IMR-90 (cell line): ENCODE data around the gene BRPF3. TPM values are rescaled to one million over a fixed set of nuclear protein-coding genes. Genes with fewer than 3 reads are reported as not detected.

Source experiments
- ATAC-seq: fragments of 200-7000 bp; cut with Tn5 transposase; 2 replicates; pipeline ENCODE4 v1.9.1; 2020; ENCODE audit warnings: low read depth, mild to moderate bottlenecking, moderate library complexity
- BruUV-seq: library from RNA; stranded (reverse); fragments of 400-500 nt; replicated peaks from 2 replicates; lab custom pipeline; 2021; lab: Mats Ljungman, UMichigan
- CTCF ChIA-PET: fragments of 300-600 bp; formaldehyde crosslinking; extraction: SDS; loops from one replicate; lab custom pipeline; 2021; ENCODE audit warnings: antibody characterized with exemption; lab: Yijun Ruan, JAX
- POLR2A ChIA-PET: fragments of 300-600 bp; sonication (Branson Sonifier 250); formaldehyde crosslinking; loops from one replicate; lab custom pipeline; 2022; ENCODE audit warnings: antibody characterized with exemption; ENCODE audit not compliant: unreplicated experiment; lab: Charles Lee
- DNase-seq: peaks from one replicate; pipeline ENCODE4 v3.0.0; 2013
- H2AFZ ChIP-seq: replicated peaks from 2 replicates; pipeline ENCODE3; 2013; ENCODE audit warnings: low read length, mild to moderate bottlenecking; ENCODE audit not compliant: poor library complexity
- H2AK5ac ChIP-seq: 2 replicates; pipeline ENCODE4 v1.6.1; 2013; ENCODE audit warnings: low read depth, low read length, inconsistent platforms
- H2AK9ac ChIP-seq: replicated peaks from 2 replicates; pipeline ENCODE3; 2013; ENCODE audit warnings: mild to moderate bottlenecking, low read depth, low read length, moderate library complexity; ENCODE audit not compliant: poor library complexity
- H2BK120ac ChIP-seq: 2 replicates; pipeline ENCODE4 v1.6.1; 2013; ENCODE audit warnings: low read depth, low read length, inconsistent platforms
- H2BK15ac ChIP-seq: 3 replicates; pipeline ENCODE4 v1.6.1; 2013; ENCODE audit warnings: low read depth, low read length, inconsistent platforms
- H2BK20ac ChIP-seq: 2 replicates; pipeline ENCODE4 v1.6.1; 2013; ENCODE audit warnings: low read depth, mild to moderate bottlenecking, inconsistent platforms, low read length, moderate library complexity
- H2BK5ac ChIP-seq: 2 replicates; pipeline ENCODE4 v1.6.1; 2013; ENCODE audit warnings: mild to moderate bottlenecking, low read depth, low read length, inconsistent platforms; ENCODE audit not compliant: poor library complexity, severe bottlenecking
- H3K14ac ChIP-seq: replicated peaks from 2 replicates; pipeline ENCODE4 v1.6.1; 2013; ENCODE audit warnings: low read depth, low read length, inconsistent platforms
- H3K18ac ChIP-seq: 2 replicates; pipeline ENCODE4 v1.6.1; 2013; ENCODE audit warnings: low read depth, low read length, control low read depth
- H3K23ac ChIP-seq: 2 replicates; pipeline ENCODE4 v1.6.1; 2013; ENCODE audit warnings: low read depth, low read length, inconsistent platforms
- H3K27ac ChIP-seq: 2 replicates; pipeline ENCODE4 v1.5.1; 2013; ENCODE audit warnings: mild to moderate bottlenecking, control low read depth, low read length; ENCODE audit not compliant: insufficient read depth
- H3K27me3 ChIP-seq: 2 replicates; pipeline ENCODE4 v1.6.1; 2013; ENCODE audit warnings: low read length; ENCODE audit not compliant: control insufficient read depth, insufficient read depth
- H3K36me3 ChIP-seq: 2 replicates; pipeline ENCODE4 v1.6.1; 2013; ENCODE audit warnings: low read length, mixed read lengths; ENCODE audit not compliant: control insufficient read depth, insufficient read depth
- H3K4ac ChIP-seq: 2 replicates; pipeline ENCODE4 v1.6.1; 2013; ENCODE audit warnings: low read depth, low read length, inconsistent platforms
- H3K4me1 ChIP-seq: 2 replicates; pipeline ENCODE4 v1.6.1; 2013; ENCODE audit warnings: low read length, mixed read lengths; ENCODE audit not compliant: control insufficient read depth, insufficient read depth
- H3K4me2 ChIP-seq: 2 replicates; pipeline ENCODE4 v1.6.1; 2013; ENCODE audit warnings: low read depth, mild to moderate bottlenecking, control low read depth, low read length, moderate library complexity
- H3K4me3 ChIP-seq: 2 replicates; pipeline ENCODE4 v1.5.1; 2013; ENCODE audit warnings: low read depth, mild to moderate bottlenecking, control low read depth, low read length, moderate library complexity; ENCODE audit not compliant: insufficient read depth
- H3K56ac ChIP-seq: 2 replicates; pipeline ENCODE4 v1.6.1; 2013; ENCODE audit warnings: low read length, inconsistent platforms; ENCODE audit not compliant: insufficient read depth; ENCODE audit errors: extremely low read depth
- H3K79me1 ChIP-seq, 2 experiments: 2 replicates each; pipeline ENCODE4 v1.6.1; 2013; ENCODE audit warnings: low read length in 2 of 2, inconsistent platforms in 1 of 2, low read depth in 1 of 2
- H3K9ac ChIP-seq: 2 replicates; pipeline ENCODE4 v1.6.1; 2013; ENCODE audit warnings: low read depth, low read length, control low read depth
- H3K9me1 ChIP-seq: 2 replicates; pipeline ENCODE4 v1.6.1; 2013; ENCODE audit warnings: low read length, inconsistent platforms; ENCODE audit not compliant: insufficient read depth
- H3K9me3 ChIP-seq: 2 replicates; pipeline ENCODE4 v1.6.1; 2013; ENCODE audit warnings: low read length; ENCODE audit not compliant: control insufficient read depth, insufficient read depth
- H4K20me1 ChIP-seq: 2 replicates; pipeline ENCODE4 v1.6.1; 2013; ENCODE audit warnings: low read length, inconsistent platforms; ENCODE audit not compliant: insufficient read depth
- H4K5ac ChIP-seq: 2 replicates; pipeline ENCODE4 v1.6.1; 2013; ENCODE audit warnings: mild to moderate bottlenecking, low read depth, low read length, control low read depth
- H4K8ac ChIP-seq, 2 experiments: 2 replicates each; pipeline ENCODE4 v1.6.1; 2013; ENCODE audit warnings: low read depth in 2 of 2, low read length in 2 of 2, control low read depth in 1 of 2, inconsistent platforms in 1 of 2
- H4K91ac ChIP-seq: 2 replicates; pipeline ENCODE4 v1.6.1; 2013; ENCODE audit warnings: low read depth, low read length, inconsistent platforms; ENCODE audit not compliant: insufficient read depth
- BHLHE40 ChIP-seq: fragments of 150-350 bp; IDR thresholded peaks from 2 replicates; pipeline ENCODE4 v1.6.1; 2016; ENCODE audit warnings: mild to moderate bottlenecking, low read depth, low read length
- CEBPB ChIP-seq: IDR thresholded peaks from 2 replicates; pipeline ENCODE4 v1.6.1; 2012; ENCODE audit warnings: low read depth, low read length, improper control_type of control experiment
- CHD1 ChIP-seq: IDR thresholded peaks from 2 replicates; pipeline ENCODE4 v1.6.1; 2012; ENCODE audit warnings: low read depth, low read length, improper control_type of control experiment
- FOS ChIP-seq: fragments of 150-350 bp; IDR thresholded peaks from 2 replicates; pipeline ENCODE4 v1.6.1; 2016; ENCODE audit warnings: low read depth, low read length
- MAFK ChIP-seq: IDR thresholded peaks from 2 replicates; pipeline ENCODE4 v1.6.1; 2012; ENCODE audit warnings: low read depth, low read length, improper control_type of control experiment
- RCOR1 ChIP-seq: IDR thresholded peaks from 2 replicates; pipeline ENCODE4 v1.6.1; 2012; ENCODE audit warnings: mild to moderate bottlenecking, low read length, improper control_type of control experiment; ENCODE audit not compliant: insufficient replicate concordance
- SMC3 ChIP-seq: fragments of 150-350 bp; IDR thresholded peaks from 2 replicates; pipeline ENCODE4 v1.6.1; 2016; ENCODE audit warnings: low read depth, mild to moderate bottlenecking, antibody characterized with exemption, low read length, moderate library complexity
- USF2 ChIP-seq: fragments of 150-350 bp; IDR thresholded peaks from 2 replicates; pipeline ENCODE4 v1.6.1; 2017; ENCODE audit warnings: mild to moderate bottlenecking, antibody characterized with exemption, low read length, low read depth
- WGBS, 2 experiments: methylation state at CpG; one replicate each; pipeline versions ENCODE4 v1.1.5 to v1.1.7; 2013; ENCODE audit warnings: missing lambda C conversion rate in 2 of 2; ENCODE audit not compliant: insufficient read length in 1 of 2; ENCODE audit errors: extremely low coverage in 2 of 2; 5-methylcytosine and 5-hydroxymethylcytosine counted together
- dilution Hi-C: fragments of 300-500 bp; cut with HindIII; formaldehyde crosslinking; loops from one replicate; pipeline ENCODE4 v1.14.3; 2018; ENCODE audit warnings: low sequenced_read_pairs; ENCODE audit not compliant: unreplicated experiment
- in situ Hi-C: fragments of 300-500 bp; cut with MboI; formaldehyde crosslinking; loops from 3 replicates; pipeline ENCODE4 v1.14.3; 2019; ENCODE audit warnings: low sequenced_read_pairs, inconsistent platforms, mixed read lengths
- intact Hi-C: fragments of 100-400 bp; cut with micrococcal nuclease; formaldehyde crosslinking; loops from 2 replicates; pipeline ENCODE4 v1.10.0; 2022
- polyA plus RNA-seq, 3 experiments: library from polyadenylated mRNA; depleted of rRNA; stranded (reverse); fragments of >200 nt; gene quantifications; 2 replicates each; pipeline ENCODE4 v1.2.3, GENCODE V29; 2012; ENCODE audit warnings: low replicate concordance in 1 of 3
- total RNA-seq: library from RNA; depleted of rRNA; stranded (reverse); fragments of >200 nt; gene quantifications from 2 replicates; pipeline ENCODE4 v1.2.3, GENCODE V29; 2012
- TF ChIP-seq, protein P1 (sequence below): fragments of 150-350 bp; IDR thresholded peaks from 2 replicates; pipeline ENCODE4 v1.6.1; 2016; ENCODE audit warnings: low read depth, mild to moderate bottlenecking, low read length, moderate library complexity, borderline replicate concordance
- TF ChIP-seq, protein P2 (sequence below): conservative IDR thresholded peaks from 2 replicates; pipeline ENCODE4 v1.5.1; 2012; ENCODE audit warnings: mild to moderate bottlenecking, low read depth, low read length, improper control_type of control experiment

The BRPF3 gene
- total and polyA plus RNA-seq, 2 of the 4 experiments (the other 2 are of a cell fraction) = 10.2 to 17.2 TPM

GRCh38 chr6:36268478-36269275, 72.1 kb downstream of the BRPF3 start:
- 62% methylated on average over 2 of the region's 12 CpGs; no CpG with 5 or more reads in 1 of the 2 experiments for WGBS, 2 experiments
- POLR2A ChIA-PET = no interaction called here
- Histone ChIP-seq H2AFZ (peak overlapping the region; percentile 61), H3K4me3 (no peak overlapping the region), H3K27ac (no peak overlapping the region), H3K14ac (no peak overlapping the region), H2AK5ac (no peak overlapping the region), H4K20me1 (no peaks in the 10 kb centered on the region), H3K4ac (no peak overlapping the region), H3K36me3 (no peaks in the 10 kb centered on the region), H3K27me3 (peaks cover 51% of the 10 kb centered on the region), H4K8ac (no peak overlapping the region), H2BK15ac (no peak overlapping the region), H3K79me1 (no peaks in the 10 kb centered on the region), H2AK9ac (no peak overlapping the region), H3K18ac (no peak overlapping the region), H4K5ac (no peak overlapping the region), H3K4me1 (no peaks in the 10 kb centered on the region), H3K9ac (no peak overlapping the region), H3K9me3 (peaks cover 12% of the 10 kb centered on the region), H2BK120ac (no peak overlapping the region), H4K91ac (no peak overlapping the region), H3K56ac (no peak overlapping the region), H2BK20ac (no peak overlapping the region), H3K9me1 (no peaks in the 10 kb centered on the region; the same call in 1 of the 2 replicates), H3K23ac (no peak overlapping the region), H3K4me2 (no peak overlapping the region), H2BK5ac (no peak overlapping the region)
- BruUV-seq = no TSS peak
- TF ChIP-seq, protein P1, sequence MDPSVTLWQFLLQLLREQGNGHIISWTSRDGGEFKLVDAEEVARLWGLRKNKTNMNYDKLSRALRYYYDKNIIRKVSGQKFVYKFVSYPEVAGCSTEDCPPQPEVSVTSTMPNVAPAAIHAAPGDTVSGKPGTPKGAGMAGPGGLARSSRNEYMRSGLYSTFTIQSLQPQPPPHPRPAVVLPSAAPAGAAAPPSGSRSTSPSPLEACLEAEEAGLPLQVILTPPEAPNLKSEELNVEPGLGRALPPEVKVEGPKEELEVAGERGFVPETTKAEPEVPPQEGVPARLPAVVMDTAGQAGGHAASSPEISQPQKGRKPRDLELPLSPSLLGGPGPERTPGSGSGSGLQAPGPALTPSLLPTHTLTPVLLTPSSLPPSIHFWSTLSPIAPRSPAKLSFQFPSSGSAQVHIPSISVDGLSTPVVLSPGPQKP = no peak
- TF ChIP-seq CHD1 (no peak), CEBPB (no peak), BHLHE40 (no peak), FOS (no peak), MAFK (no peak), SMC3 (no peak), USF2 (no peak), RCOR1 (no peak)
- TF ChIP-seq, protein P2, sequence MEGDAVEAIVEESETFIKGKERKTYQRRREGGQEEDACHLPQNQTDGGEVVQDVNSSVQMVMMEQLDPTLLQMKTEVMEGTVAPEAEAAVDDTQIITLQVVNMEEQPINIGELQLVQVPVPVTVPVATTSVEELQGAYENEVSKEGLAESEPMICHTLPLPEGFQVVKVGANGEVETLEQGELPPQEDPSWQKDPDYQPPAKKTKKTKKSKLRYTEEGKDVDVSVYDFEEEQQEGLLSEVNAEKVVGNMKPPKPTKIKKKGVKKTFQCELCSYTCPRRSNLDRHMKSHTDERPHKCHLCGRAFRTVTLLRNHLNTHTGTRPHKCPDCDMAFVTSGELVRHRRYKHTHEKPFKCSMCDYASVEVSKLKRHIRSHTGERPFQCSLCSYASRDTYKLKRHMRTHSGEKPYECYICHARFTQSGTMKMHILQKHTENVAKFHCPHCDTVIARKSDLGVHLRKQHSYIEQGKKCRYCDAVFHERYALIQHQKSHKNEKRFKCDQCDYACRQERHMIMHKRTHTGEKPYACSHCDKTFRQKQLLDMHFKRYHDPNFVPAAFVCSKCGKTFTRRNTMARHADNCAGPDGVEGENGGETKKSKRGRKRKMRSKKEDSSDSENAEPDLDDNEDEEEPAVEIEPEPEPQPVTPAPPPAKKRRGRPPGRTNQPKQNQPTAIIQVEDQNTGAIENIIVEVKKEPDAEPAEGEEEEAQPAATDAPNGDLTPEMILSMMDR = no peak
- peak; percentile 12 for DNase-seq
- intact Hi-C loops = no loop called here
- in situ Hi-C loops = no loop called here
- dilution Hi-C loops = no loop called here
- ATAC-seq = peak; percentile 80
- CTCF ChIA-PET = no interaction called here
